Tibial artery (tissue), 4 donors: Measurements from ENCODE around the gene HTT.

Experiments
- DNase-seq, 2 donors: peaks; one replicate each; pipeline ENCODE4 v3.0.0-alpha.2; 2019
- H3K27ac ChIP-seq, 2 donors: fragments of 200-600 bp; sonication (generic) in 1 of 2; 1 replicate in 1 of 2; 2 replicates in 1 of 2; pipeline ENCODE4 v1.5.1; 2018 to 2019; ENCODE audit warnings: mild to moderate bottlenecking in 1 of 2
- H3K27me3 ChIP-seq, 2 donors: fragments of 200-600 bp; sonication (generic) in 1 of 2; one replicate each; pipeline versions ENCODE4 v1.5.1 to v1.6.0; 2016 to 2019
- H3K36me3 ChIP-seq, 3 donors: fragments of 200-600 bp; sonication (generic) in 2 of 3; one replicate each; pipeline ENCODE4 v1.5.1; 2016 to 2019; ENCODE audit warnings: mild to moderate bottlenecking in 2 of 3
- H3K4me1 ChIP-seq, 4 donors: fragments of 200-600 bp; sonication (generic) in 2 of 4; 1 replicate in 3 of 4; 2 replicates in 1 of 4; pipeline ENCODE4 v1.5.1; 2016 to 2019
- H3K4me3 ChIP-seq, 2 donors: fragments of 200-600 bp; sonication (generic) in 1 of 2; 1 replicate in 1 of 2; 2 replicates in 1 of 2; pipeline ENCODE4 v1.5.1; 2018 to 2019; ENCODE audit warnings: mild to moderate bottlenecking in 2 of 2
- H3K9me3 ChIP-seq, 3 donors: fragments of 200-600 bp; sonication (generic) in 1 of 3; one replicate each; pipeline ENCODE4 v1.5.1; 2016 to 2019
- CTCF ChIP-seq, 2 experiments: fragments of 200-600 bp in 1 of 2; fragments of 450-650 bp in 1 of 2; IDR thresholded peaks; one replicate each; pipeline ENCODE4 v1.5.1; 2017 to 2019; ENCODE audit warnings: antibody characterized with exemption in 2 of 2, mild to moderate bottlenecking in 1 of 2, moderate library complexity in 1 of 2
- intact Hi-C: fragments of 100-400 bp; cut with DNase I; formaldehyde crosslinking; loops from one replicate; pipeline ENCODE4 v1.15.0; 2023; ENCODE audit warnings: low total_unique reads

Gene HTT

GRCh38 chr4:3098346-3098745, 23.9 kb downstream of the HTT start:
- no peak for TF ChIP-seq CTCF (IDR thresholded peaks at IDR 0.05)
- H3K36me3 ChIP-seq = peaks cover 0 to 40% (median 29%) of the 10 kb centered on the region in 3 donors
- H3K27me3 ChIP-seq = no peaks in the 10 kb centered on the region
- intact Hi-C loops = no loop called here
- no peaks in the 10 kb centered on the region for H3K9me3 ChIP-seq
- no peak overlapping the region for H3K27ac ChIP-seq
- H3K4me3 ChIP-seq = no peak overlapping the region
- DNase-seq = no peak
- H3K4me1 ChIP-seq = no peaks in the 10 kb centered on the region

GRCh38 chr4:3106339-3107186, 32.1 kb downstream of the HTT start:
- TF ChIP-seq CTCF (IDR thresholded peaks at IDR 0.05) = peak; percentile 94 to 98
- intact Hi-C loops = loop anchor here (10.0 kb wide), 1 partner anchor 338 kb away; the partner anchor contains the start of gene HGFAC
- no peaks in the 10 kb centered on the region for H3K9me3 ChIP-seq
- peak overlapping the region in 1 of 2 donors; percentile 32 for H3K27ac ChIP-seq
- peak; percentile 89 to 93 for DNase-seq
- no peak overlapping the region for H3K4me3 ChIP-seq
- H3K27me3 ChIP-seq = no peaks in the 10 kb centered on the region
- H3K36me3 ChIP-seq = peaks cover 9 to 86% (median 24%) of the 10 kb centered on the region in 3 donors
- peaks cover 0 to 12% (median under 1%) of the 10 kb centered on the region in 4 donors for H3K4me1 ChIP-seq

GRCh38 chr4:3107271-3107670, 32.8 kb downstream of the HTT start:
- H3K27ac ChIP-seq = peak overlapping the region in 1 of 2 donors; percentile 32
- H3K27me3 ChIP-seq = no peaks in the 10 kb centered on the region
- no peak for DNase-seq
- H3K36me3 ChIP-seq = peaks cover 10 to 86% (median 19%) of the 10 kb centered on the region in 3 donors
- intact Hi-C loops = loop anchor here (10.0 kb wide), 1 partner anchor 338 kb away; the partner anchor contains the start of gene HGFAC
- no peak for TF ChIP-seq CTCF (IDR thresholded peaks at IDR 0.05)
- H3K4me1 ChIP-seq = peaks cover 0 to 16% (median under 1%) of the 10 kb centered on the region in 4 donors
- H3K4me3 ChIP-seq = no peak overlapping the region
- H3K9me3 ChIP-seq = no peaks in the 10 kb centered on the region

GRCh38 chr4:3107691-3108121, 33.2 kb downstream of the HTT start:
- peaks cover 0 to 20% (median under 1%) of the 10 kb centered on the region in 4 donors for H3K4me1 ChIP-seq
- no peaks in the 10 kb centered on the region for H3K9me3 ChIP-seq
- no peaks in the 10 kb centered on the region for H3K27me3 ChIP-seq
- TF ChIP-seq CTCF (IDR thresholded peaks at IDR 0.05) = no peak
- H3K27ac ChIP-seq = peak overlapping the region; percentile 20 to 32
- peaks cover 15 to 86% (median 22%) of the 10 kb centered on the region in 3 donors for H3K36me3 ChIP-seq
- no peak overlapping the region for H3K4me3 ChIP-seq
- peak in 1 of 2 donors; percentile 61 for DNase-seq
- intact Hi-C loops = loop anchor here (10.0 kb wide), 1 partner anchor 337 kb away; the partner anchor contains the start of gene HGFAC

GRCh38 chr4:3108211-3108610, 33.7 kb downstream of the HTT start:
- intact Hi-C loops = loop anchor here (10.0 kb wide), 1 partner anchor 337 kb away; the partner anchor contains the start of gene HGFAC
- H3K27me3 ChIP-seq = no peaks in the 10 kb centered on the region
- TF ChIP-seq CTCF (IDR thresholded peaks at IDR 0.05) = no peak
- H3K9me3 ChIP-seq = no peaks in the 10 kb centered on the region
- no peak overlapping the region for H3K4me3 ChIP-seq
- H3K4me1 ChIP-seq = peaks cover 0 to 24% (median under 1%) of the 10 kb centered on the region in 4 donors
- peak overlapping the region; percentile 20 to 32 for H3K27ac ChIP-seq
- H3K36me3 ChIP-seq = peaks cover 18 to 86% (median 27%) of the 10 kb centered on the region in 3 donors
- no peak for DNase-seq
